Neural progenitor cell (in vitro differentiated cells): ENCODE measurements around the gene SPINK5.

Experiments used
- EZH2 ChIP-seq: fragments of 200-600 bp; sonication (generic); IDR thresholded peaks from 2 replicates; pipeline ENCODE4 v1.6.1; 2017; ENCODE audit warnings: antibody characterized with exemption, mild to moderate bottlenecking, moderate library complexity
- TF ChIP-seq, protein P1 (sequence below): fragments of 200-600 bp; sonication (generic); IDR thresholded peaks from 2 replicates; pipeline ENCODE4 v1.5.1; 2017; ENCODE audit warnings: antibody characterized with exemption, mild to moderate bottlenecking

DNA sequence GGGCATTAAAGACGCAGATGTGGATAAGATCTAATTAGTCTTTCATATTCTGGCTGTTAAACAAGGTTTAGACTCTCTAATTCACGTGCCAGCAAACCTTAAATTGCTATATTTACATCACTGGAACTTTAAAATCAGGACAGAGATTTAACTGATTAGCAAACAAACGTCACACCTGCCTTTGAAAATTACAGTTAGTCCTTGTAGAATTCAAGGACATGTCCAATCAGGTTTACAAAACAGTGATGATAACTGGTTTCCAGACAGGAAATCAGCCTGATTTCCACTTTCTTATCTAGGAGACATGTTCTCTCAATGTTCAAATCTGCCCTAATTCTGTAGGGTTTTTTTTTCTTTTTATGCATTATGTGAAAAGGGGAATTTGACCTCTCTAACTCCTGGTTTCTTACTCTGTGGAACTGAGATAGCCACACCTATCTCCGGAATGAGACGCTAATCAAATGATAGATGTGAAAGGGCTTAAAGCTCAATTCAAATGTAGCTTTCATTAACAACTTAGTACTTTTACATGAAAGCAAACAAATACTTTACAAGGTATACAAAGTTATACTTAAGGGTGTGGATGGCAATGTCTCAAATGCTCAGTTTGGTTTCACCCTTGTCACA is 26.5 kb downstream of the SPINK5 start:
- TF ChIP-seq, protein P1, sequence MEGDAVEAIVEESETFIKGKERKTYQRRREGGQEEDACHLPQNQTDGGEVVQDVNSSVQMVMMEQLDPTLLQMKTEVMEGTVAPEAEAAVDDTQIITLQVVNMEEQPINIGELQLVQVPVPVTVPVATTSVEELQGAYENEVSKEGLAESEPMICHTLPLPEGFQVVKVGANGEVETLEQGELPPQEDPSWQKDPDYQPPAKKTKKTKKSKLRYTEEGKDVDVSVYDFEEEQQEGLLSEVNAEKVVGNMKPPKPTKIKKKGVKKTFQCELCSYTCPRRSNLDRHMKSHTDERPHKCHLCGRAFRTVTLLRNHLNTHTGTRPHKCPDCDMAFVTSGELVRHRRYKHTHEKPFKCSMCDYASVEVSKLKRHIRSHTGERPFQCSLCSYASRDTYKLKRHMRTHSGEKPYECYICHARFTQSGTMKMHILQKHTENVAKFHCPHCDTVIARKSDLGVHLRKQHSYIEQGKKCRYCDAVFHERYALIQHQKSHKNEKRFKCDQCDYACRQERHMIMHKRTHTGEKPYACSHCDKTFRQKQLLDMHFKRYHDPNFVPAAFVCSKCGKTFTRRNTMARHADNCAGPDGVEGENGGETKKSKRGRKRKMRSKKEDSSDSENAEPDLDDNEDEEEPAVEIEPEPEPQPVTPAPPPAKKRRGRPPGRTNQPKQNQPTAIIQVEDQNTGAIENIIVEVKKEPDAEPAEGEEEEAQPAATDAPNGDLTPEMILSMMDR = no peak
- no peak for TF ChIP-seq EZH2
